Colonic mucosa (tissue), 4 donors: ENCODE results near the gene NUDT1. TPM values are rescaled to one million over a fixed set of nuclear protein-coding genes. Genes with fewer than 3 reads are reported as not detected.
A peak's percentile ranks its signal among the peaks of the same experiment; 100 is the strongest.

Experiments used
- DNase-seq: peaks from one replicate; pipeline ENCODE4 v3.0.0-alpha.2; 2020
- H3K27ac ChIP-seq: fragments of 200-600 bp; one replicate; pipeline ENCODE4 v1.8.0; 2021
- H3K27me3 ChIP-seq: fragments of 200-600 bp; one replicate; pipeline ENCODE4 v1.8.0; 2021
- H3K36me3 ChIP-seq: fragments of 200-600 bp; one replicate; pipeline ENCODE4 v1.8.0; 2021
- H3K4me1 ChIP-seq: fragments of 200-600 bp; one replicate; pipeline ENCODE4 v1.8.0; 2021; ENCODE audit warnings: mild to moderate bottlenecking
- H3K4me3 ChIP-seq: fragments of 200-600 bp; one replicate; pipeline ENCODE4 v1.8.0; 2021
- H3K9ac ChIP-seq, 2 donors: one replicate each; pipeline ENCODE4 v1.7.0; 2013; ENCODE audit warnings: control low read depth in 2 of 2, low read depth in 2 of 2, low read length in 2 of 2
- H3K9me3 ChIP-seq: fragments of 200-600 bp; one replicate; pipeline ENCODE4 v1.8.0; 2021
- intact Hi-C: fragments of 100-400 bp; cut with DNase I; formaldehyde crosslinking; loops from one replicate; pipeline ENCODE4 v1.14.1; 2022
- total RNA-seq, 2 donors: library from RNA; stranded (reverse); fragmentation: NEBNext Ultra II Directional in 1 of 2; extraction: Animal tissue kit (Norgen Biotek cat#: 25700) in 1 of 2; gene quantifications; one replicate each; pipeline ENCODE4 v1.2.1, GENCODE V29; 2021
- TF ChIP-seq, protein P1 (sequence below): fragments of 200-600 bp; IDR thresholded peaks from one replicate; pipeline ENCODE4 v1.8.0; 2022; ENCODE audit warnings: antibody characterized with exemption, mild to moderate bottlenecking
- donor health status: healthy.
- donor health status: DM: no; HTN: no; CAD: no.
- donor health status: DM: no; HTN: no; CAD: no.

Gene NUDT1
- total RNA-seq, 2 donors from 2014 or later: 15.0 to 51.6 TPM

DNA sequence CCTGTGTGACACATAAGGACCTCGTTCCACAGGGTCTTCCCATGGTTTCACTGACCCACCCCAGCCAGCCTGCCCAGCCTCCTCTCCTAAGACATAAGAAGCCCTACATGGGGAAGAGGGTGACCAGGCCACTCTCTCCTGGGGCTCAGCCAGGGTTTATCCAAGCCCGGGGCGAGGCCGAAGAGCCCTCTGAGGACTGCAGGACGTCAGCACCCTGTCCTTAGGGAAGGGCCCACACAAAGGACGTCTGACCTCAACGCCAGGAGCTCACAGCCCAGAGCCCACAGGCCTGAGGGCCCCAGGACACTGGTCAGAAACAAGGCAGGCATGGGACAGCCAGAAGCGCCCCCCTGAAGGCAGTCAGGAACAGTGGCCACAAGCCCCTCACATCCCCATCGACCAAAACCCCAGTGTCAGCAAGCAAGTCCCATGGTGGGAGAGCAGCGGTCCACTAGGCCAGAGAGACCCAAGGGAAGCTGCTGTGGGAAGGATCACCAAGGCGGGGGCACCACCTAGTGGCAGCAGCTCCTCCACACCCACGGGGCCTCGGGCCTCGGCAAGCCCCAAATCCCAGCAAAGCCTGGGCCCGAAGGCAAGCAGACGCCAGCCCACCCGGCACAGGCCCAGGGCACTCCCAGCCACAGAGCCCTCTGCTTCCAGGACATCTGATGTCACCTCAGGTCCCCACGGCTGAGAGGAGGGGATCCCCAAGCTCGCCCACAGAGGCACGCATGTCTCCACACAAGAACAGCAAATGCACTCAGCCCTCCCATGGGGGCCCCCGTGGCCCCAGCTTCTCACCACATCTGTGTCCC is 32.7 kb upstream of the NUDT1 start:
- peak; percentile 39 for DNase-seq
- no peak overlapping the region for H3K9ac ChIP-seq
- no peaks in the 10 kb centered on the region for H3K27me3 ChIP-seq
- intact Hi-C loops: loop anchor here (5.0 to 10.0 kb wide), 2 partner anchors 547 to 635 kb away; partner anchors contain the start of gene PSMG3
- no peak overlapping the region for H3K27ac ChIP-seq
- H3K4me1 ChIP-seq: no peaks in the 10 kb centered on the region
- H3K9me3 ChIP-seq: no peaks in the 10 kb centered on the region
- H3K36me3 ChIP-seq: no peaks in the 10 kb centered on the region
- H3K4me3 ChIP-seq: no peak overlapping the region
- TF ChIP-seq, protein P1, sequence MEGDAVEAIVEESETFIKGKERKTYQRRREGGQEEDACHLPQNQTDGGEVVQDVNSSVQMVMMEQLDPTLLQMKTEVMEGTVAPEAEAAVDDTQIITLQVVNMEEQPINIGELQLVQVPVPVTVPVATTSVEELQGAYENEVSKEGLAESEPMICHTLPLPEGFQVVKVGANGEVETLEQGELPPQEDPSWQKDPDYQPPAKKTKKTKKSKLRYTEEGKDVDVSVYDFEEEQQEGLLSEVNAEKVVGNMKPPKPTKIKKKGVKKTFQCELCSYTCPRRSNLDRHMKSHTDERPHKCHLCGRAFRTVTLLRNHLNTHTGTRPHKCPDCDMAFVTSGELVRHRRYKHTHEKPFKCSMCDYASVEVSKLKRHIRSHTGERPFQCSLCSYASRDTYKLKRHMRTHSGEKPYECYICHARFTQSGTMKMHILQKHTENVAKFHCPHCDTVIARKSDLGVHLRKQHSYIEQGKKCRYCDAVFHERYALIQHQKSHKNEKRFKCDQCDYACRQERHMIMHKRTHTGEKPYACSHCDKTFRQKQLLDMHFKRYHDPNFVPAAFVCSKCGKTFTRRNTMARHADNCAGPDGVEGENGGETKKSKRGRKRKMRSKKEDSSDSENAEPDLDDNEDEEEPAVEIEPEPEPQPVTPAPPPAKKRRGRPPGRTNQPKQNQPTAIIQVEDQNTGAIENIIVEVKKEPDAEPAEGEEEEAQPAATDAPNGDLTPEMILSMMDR: peak; percentile 38

DNA sequence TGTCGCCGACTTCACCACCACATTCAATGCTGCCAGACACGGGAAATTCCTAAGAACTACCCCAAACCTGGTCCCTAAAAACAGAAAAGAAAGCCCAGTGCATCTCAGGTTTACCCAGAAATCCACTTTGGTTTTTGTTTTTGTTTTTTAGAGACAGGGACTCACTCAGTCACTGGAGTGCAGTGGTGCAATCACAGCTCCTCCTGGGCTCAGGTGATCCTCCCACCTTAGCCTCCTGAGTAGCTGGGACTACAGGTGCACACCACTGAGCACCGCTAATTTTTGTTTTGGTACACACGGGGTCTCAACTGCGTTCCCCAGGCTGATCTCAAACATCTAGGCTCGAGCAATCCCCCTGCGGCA is 32.1 kb upstream of the NUDT1 start:
- Histone ChIP-seq H3K36me3 (no peaks in the 10 kb centered on the region), H3K27me3 (no peaks in the 10 kb centered on the region), H3K9ac (no peak overlapping the region), H3K9me3 (no peaks in the 10 kb centered on the region), H3K4me1 (no peaks in the 10 kb centered on the region), H3K4me3 (no peak overlapping the region), H3K27ac (no peak overlapping the region)
- TF ChIP-seq, protein P1: no peak
- DNase-seq: no peak
- intact Hi-C loops: loop anchor here (5.0 to 10.0 kb wide), 2 partner anchors 548 to 635 kb away; partner anchors contain the start of gene PSMG3

DNA sequence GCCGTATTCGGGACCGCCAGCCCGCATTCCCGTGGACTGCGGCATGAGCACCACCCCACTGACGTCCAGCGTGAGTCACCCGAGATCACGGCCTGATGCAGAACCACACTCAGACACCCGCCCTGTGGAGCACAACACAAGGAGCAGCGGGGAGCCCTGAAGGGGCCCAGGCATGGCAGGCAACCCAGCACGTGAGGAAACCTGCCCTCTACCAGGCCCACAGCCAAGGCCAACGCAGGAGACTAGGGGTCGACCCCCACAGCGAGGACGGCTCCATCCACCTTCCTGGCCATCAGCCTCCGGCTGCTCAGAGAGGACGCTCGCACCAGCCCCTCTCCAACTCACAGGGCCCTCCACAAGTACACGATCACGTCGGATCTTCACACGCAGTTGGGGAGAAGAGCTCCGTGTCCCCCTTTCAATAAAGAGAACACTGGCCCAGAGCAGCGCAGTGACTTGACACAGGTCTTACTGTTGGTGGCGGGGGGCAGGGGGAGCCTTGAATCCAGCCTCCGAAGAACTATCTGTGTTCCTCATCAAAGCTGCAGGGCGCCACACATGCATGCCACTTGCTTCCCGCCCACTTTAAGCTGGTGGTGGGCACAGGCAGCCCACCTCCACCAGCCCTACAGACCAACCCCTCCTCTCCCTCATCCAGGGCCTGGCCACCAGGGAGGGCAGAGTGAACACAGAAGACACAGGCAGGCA is 31.3 kb upstream of the NUDT1 start:
- Histone ChIP-seq H3K9me3 (no peaks in the 10 kb centered on the region), H3K27me3 (no peaks in the 10 kb centered on the region), H3K9ac (no peak overlapping the region), H3K4me1 (no peaks in the 10 kb centered on the region), H3K36me3 (no peaks in the 10 kb centered on the region), H3K4me3 (no peak overlapping the region), H3K27ac (no peak overlapping the region)
- TF ChIP-seq, protein P1: no peak
- no peak for DNase-seq
- intact Hi-C loops: no loop called here

DNA sequence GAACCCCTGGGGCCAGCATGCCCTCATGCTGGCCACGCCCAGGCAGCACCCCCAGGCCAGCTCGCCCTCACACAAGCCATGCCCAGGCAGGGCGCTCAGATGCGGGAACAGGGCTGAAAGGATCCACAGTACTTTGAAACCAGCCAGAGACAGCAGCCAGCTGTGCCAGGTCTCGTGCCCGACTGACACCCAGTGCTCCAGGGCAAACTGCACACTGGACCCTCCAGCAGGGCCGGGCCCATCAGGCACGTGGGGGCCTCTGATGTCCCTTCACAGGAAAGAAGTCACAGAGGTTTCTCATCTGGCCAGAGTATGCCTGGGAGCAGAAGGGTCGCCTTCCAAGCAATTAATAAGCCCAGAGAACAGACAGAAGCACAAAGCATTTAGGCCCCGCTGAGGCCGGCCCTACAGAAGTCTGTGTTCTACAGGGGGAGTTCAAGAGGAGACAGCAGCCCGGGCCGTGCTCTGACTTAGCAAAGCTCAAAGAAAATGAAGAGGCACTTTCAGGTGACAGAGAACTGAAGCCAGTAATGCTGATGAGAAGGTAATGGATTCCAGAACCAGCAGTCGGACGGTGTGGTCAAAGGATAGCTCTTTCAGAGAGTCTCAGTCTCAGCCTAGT is 30.7 kb upstream of the NUDT1 start:
- Histone ChIP-seq H3K9ac (no peak overlapping the region), H3K4me1 (no peaks in the 10 kb centered on the region), H3K27ac (no peak overlapping the region), H3K27me3 (no peaks in the 10 kb centered on the region), H3K4me3 (no peak overlapping the region), H3K36me3 (no peaks in the 10 kb centered on the region), H3K9me3 (no peaks in the 10 kb centered on the region)
- TF ChIP-seq, protein P1: no peak
- no peak for DNase-seq
- intact Hi-C loops: no loop called here

DNA sequence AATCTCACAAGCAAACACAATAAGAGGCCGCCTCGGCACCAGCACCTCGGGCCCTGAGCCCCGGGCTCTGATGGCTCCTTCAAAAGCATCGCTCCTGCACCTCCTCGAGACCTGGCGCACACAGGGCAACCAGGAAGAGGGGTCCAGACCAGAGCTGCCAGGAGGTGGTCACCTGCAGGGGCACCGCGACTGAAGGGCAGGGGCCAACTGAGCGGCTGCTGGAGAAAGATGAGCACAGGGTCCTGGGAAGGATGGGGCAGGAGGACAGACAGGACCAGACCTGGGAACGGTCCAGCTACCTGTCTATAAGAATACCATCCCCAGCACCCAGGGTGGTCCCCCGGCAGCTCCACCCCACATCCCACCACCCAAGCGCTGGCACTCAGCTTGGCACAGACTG is 30.1 kb upstream of the NUDT1 start:
- Histone ChIP-seq H3K9me3 (no peaks in the 10 kb centered on the region), H3K9ac (no peak overlapping the region), H3K4me3 (no peak overlapping the region), H3K4me1 (no peaks in the 10 kb centered on the region), H3K27ac (no peak overlapping the region), H3K36me3 (no peaks in the 10 kb centered on the region), H3K27me3 (no peaks in the 10 kb centered on the region)
- intact Hi-C loops: no loop called here
- no peak for DNase-seq
- TF ChIP-seq, protein P1: no peak
